Measurements from ENCODE around the gene TRAF4. TPM values are rescaled to one million over a fixed set of nuclear protein-coding genes. Genes with fewer than 3 reads are reported as not detected.

Gene TRAF4
- total and polyA plus RNA-seq, 2 donors (not counting 3 experiments of a cell fraction or from before 2014, with no cell fraction given) = 79.5 to 83.9 TPM

DNA sequence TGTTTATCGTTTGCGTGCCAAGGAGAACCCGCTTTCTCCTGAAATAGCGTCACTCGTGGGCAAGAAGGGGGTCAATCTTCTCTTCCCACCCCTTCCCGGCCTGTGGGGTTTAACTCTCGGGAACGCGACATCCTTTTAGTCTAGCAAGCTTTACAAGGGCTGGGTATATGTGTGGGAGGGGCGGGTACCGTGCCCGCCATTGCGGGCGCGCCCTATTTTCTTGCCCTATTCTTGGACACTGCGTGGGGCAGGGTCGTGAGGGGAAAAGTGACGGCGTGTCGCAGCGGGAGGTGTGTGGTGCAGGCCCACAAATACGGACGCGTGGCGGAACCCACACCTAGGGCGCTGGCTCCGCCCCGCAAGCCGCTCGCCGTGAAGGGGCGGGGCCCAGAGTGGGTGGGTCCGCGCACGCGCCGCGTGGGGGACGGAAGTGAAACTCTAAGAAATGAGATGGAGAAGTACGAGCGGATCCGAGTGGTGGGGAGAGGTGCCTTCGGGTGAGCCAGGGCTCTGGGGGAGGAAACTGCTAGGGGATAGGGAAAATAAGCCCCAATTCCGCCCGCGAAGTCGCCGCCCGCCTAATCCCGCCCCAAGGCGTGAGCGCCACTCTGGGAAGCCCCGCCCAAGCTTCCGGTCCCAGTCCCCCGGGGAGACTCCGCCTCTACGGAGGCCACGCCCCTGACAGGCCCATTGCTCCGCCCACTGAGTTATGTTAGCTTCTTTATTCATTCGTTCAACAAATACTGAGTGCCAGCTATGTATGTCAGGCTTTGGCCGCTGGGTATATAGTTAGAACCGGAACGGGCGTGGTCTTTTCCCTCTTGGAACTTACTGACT lies 15.2 kb upstream of the TRAF4 start, which contains the start of gene NEK8:
Gene NEK8, plus strand, starts transcription at position 425 of the 837 bp plus-strand sequence. Its CDS starts 26 bp downstream, at position 451.
- POLR2A ChIA-PET = interaction anchor here (0.7 to 4.7 kb wide), 5 partner anchors 9 to 225 kb away, joined by 3 to 45 read pairs (median 7); partner anchors contain the start of genes RPL23A and TRAF4
- FAIRE-seq (peak; percentile 92), DNase-seq (ENCODE audit: low read depth, low spot score) (peak; percentile 96)
- no peaks in the 10 kb centered on the region for H4K20me1 ChIP-seq (replicated peaks; ENCODE audit: control insufficient read depth, extremely low read depth, insufficient read depth, low read length)
- peaks cover 24% of the 10 kb centered on the region for H3K4me1 ChIP-seq (ENCODE audit: control insufficient read depth, extremely low read depth, insufficient read depth, low read length)
- intact Hi-C loops (cut with micrococcal nuclease) = no loop called here
- CTCF ChIA-PET = interaction anchor here (0.9 to 13.7 kb wide), 9 partner anchors 9 to 389 kb away, joined by 3 to 602 read pairs (median 33); partner anchors contain the start of genes PHF12, RPL23A and TRAF4
- H3K27me3 ChIP-seq (ENCODE audit: control insufficient read depth in 2 of 2, insufficient read depth in 2 of 2, low read length in 2 of 2) = no peaks in the 10 kb centered on the region
- H3K9me1 ChIP-seq (replicated peaks; ENCODE audit: control insufficient read depth, extremely low read depth, insufficient read depth, low read length) = no peaks in the 10 kb centered on the region
- H2AFZ ChIP-seq (ENCODE audit: low read depth, low read length) = peak within 1 kb of the TSS; percentile 76
- BruUV-seq (replicated peaks) = TSS peak; percentile 19
- H3K79me2 ChIP-seq (ENCODE audit: control insufficient read depth, insufficient read depth, low read length) = no peaks in the 10 kb centered on the region
- dilution Hi-C loops (cut with MboI; ENCODE audit: extremely low pct_ligation_motif_present, low sequenced_read_pairs) = no loop called here
- no peaks in the 10 kb centered on the region for H3K9me3 ChIP-seq (replicated peaks; ENCODE audit: control insufficient read depth, insufficient read depth, low read length)
- H3K4me2 ChIP-seq (ENCODE audit: insufficient read depth, low read length) = peak within 1 kb of the TSS; percentile 66
- H3K4me3 ChIP-seq (replicated peaks in 1 of 3; ENCODE audit: insufficient read depth in 1 of 3, low read depth in 1 of 3, low read length in 3 of 3) = peak within 1 kb of the TSS; percentile 49 to 64 (median 60)
- peak within 1 kb of the TSS; percentile 59 for H3K27ac ChIP-seq (ENCODE audit: insufficient read depth, low read depth, low read length)
- TF ChIP-seq EZH2 (IDR thresholded peaks at IDR 0.05; ENCODE audit: borderline replicate concordance, low read depth, low read length, severe bottlenecking) = no peak
- TF ChIP-seq, protein P1, sequence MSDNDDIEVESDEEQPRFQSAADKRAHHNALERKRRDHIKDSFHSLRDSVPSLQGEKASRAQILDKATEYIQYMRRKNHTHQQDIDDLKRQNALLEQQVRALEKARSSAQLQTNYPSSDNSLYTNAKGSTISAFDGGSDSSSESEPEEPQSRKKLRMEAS (IDR thresholded peaks at IDR 0.05; ENCODE audit: insufficient read depth, insufficient read length) = no peak
- peak; percentile 41 for TF ChIP-seq POLR2AphosphoS5 (IDR thresholded peaks at IDR 0.05; ENCODE audit: insufficient read depth, low read depth, low read length)
- no peak for TF ChIP-seq CTCF (IDR thresholded peaks at IDR 0.05; ENCODE audit: extremely low read depth in 1 of 2, insufficient read depth in 1 of 2, low read depth in 1 of 2, low read length in 2 of 2)
- no peak for TF ChIP-seq MYC (IDR thresholded peaks at IDR 0.05; ENCODE audit: low read depth, low read length)
- no peak for TF ChIP-seq JUN (IDR thresholded peaks at IDR 0.05; ENCODE audit: borderline replicate concordance, insufficient read depth, insufficient read length, low read depth)
- no peak for TF ChIP-seq FOS (IDR thresholded peaks at IDR 0.05; ENCODE audit: borderline replicate concordance, insufficient read depth, low read length)
- TF ChIP-seq POLR2A (IDR thresholded peaks at IDR 0.05; ENCODE audit: low read depth, low read length) = peak; percentile 52
- TF ChIP-seq GATA2 (IDR thresholded peaks at IDR 0.05; ENCODE audit: insufficient read depth, insufficient read length, low read depth, low read length) = no peak
- peaks cover under 1 to 8% of the 10 kb centered on the region in 2 experiments for H3K36me3 ChIP-seq (ENCODE audit: control insufficient read depth in 2 of 2, extremely low read depth in 1 of 2, insufficient read depth in 2 of 2, low read length in 2 of 2)
- H3K9ac ChIP-seq (replicated peaks; ENCODE audit: extremely low read depth, insufficient read depth, low read length) = peak within 1 kb of the TSS; percentile 77

All from endothelial cell of umbilical vein (primary cell).